CD8-positive, alpha-beta memory T cell (primary cell): ENCODE measurements around the gene CGB2. TPM values are rescaled to one million over a fixed set of nuclear protein-coding genes. Genes with fewer than 3 reads are reported as not detected.
A peak's percentile ranks its signal among the peaks of the same experiment; 100 is the strongest.

Experiments
- CTCF ChIA-PET: fragments of 350-600 bp; sonication (Branson Sonifier 250); formaldehyde crosslinking; loops from one replicate; lab custom pipeline; 2021; ENCODE audit warnings: antibody characterized with exemption; lab: Charles Lee
- POLR2A ChIA-PET: fragments of 350-600 bp; sonication (Branson Sonifier 250); formaldehyde crosslinking; loops from one replicate; lab custom pipeline; 2021; ENCODE audit warnings: antibody characterized with exemption; lab: Charles Lee
- DNase-seq, 5 donors: peaks; one replicate each; pipeline versions ENCODE4 v3.0.0 to v3.0.0-alpha.2; 2020 to 2022; ENCODE audit warnings: mixed read lengths in 1 of 5
- H3K27ac ChIP-seq: one replicate; pipeline ENCODE4 v1.7.0; 2013; ENCODE audit warnings: low read depth, mild to moderate bottlenecking, low read length, moderate library complexity
- H3K27me3 ChIP-seq: 2 replicates; pipeline ENCODE4 v1.7.0; 2013; ENCODE audit warnings: low read length, mild to moderate bottlenecking; ENCODE audit not compliant: insufficient read depth, poor library complexity, severe bottlenecking
- H3K36me3 ChIP-seq: 2 replicates; pipeline ENCODE4 v1.7.0; 2013; ENCODE audit warnings: mild to moderate bottlenecking, low read length, moderate library complexity; ENCODE audit not compliant: insufficient read depth
- H3K4me1 ChIP-seq: 2 replicates; pipeline ENCODE4 v1.7.0; 2013; ENCODE audit warnings: mild to moderate bottlenecking, low read length, moderate library complexity; ENCODE audit not compliant: insufficient read depth
- H3K4me3 ChIP-seq: 2 replicates; pipeline ENCODE4 v1.7.0; 2013; ENCODE audit warnings: mild to moderate bottlenecking, low read length
- H3K9me3 ChIP-seq: 2 replicates; pipeline ENCODE4 v1.7.0; 2013; ENCODE audit warnings: mild to moderate bottlenecking, low read length
- H3K27ac Mint-ChIP-seq, 8 donors: one replicate each; pipeline ENCODE4 v1.8.0; 2020 to 2021; ENCODE audit warnings: mixed read lengths in 8 of 8, mild to moderate bottlenecking in 6 of 8, inconsistent platforms in 3 of 8, moderate library complexity in 3 of 8
- H3K27me3 Mint-ChIP-seq, 2 donors: one replicate each; pipeline ENCODE4 v1.8.0; 2020 to 2021; ENCODE audit warnings: mixed read lengths in 2 of 2, mild to moderate bottlenecking in 1 of 2, moderate library complexity in 1 of 2
- H3K36me3 Mint-ChIP-seq, 3 donors: one replicate each; pipeline ENCODE4 v1.8.0; 2020 to 2021; ENCODE audit warnings: mixed read lengths in 3 of 3, inconsistent platforms in 1 of 3, mild to moderate bottlenecking in 1 of 3
- H3K4me1 Mint-ChIP-seq, 3 donors: one replicate each; pipeline ENCODE4 v1.8.0; 2020 to 2021; ENCODE audit warnings: mixed read lengths in 3 of 3, inconsistent platforms in 1 of 3, mild to moderate bottlenecking in 1 of 3
- H3K4me3 Mint-ChIP-seq, 7 donors: one replicate each; pipeline ENCODE4 v1.8.0; 2020 to 2021; ENCODE audit warnings: mixed read lengths in 7 of 7, mild to moderate bottlenecking in 6 of 7, moderate library complexity in 4 of 7, inconsistent platforms in 2 of 7
- H3K9me3 Mint-ChIP-seq, 5 donors: one replicate each; pipeline ENCODE4 v1.8.0; 2020 to 2022; ENCODE audit warnings: mixed read lengths in 5 of 5, mild to moderate bottlenecking in 3 of 5, moderate library complexity in 2 of 5, inconsistent platforms in 1 of 5
- polyA plus RNA-seq: library from polyadenylated mRNA; unstranded; fragments of 300-500 nt; fragmentation: Illumina TruSeq; gene quantifications from one replicate; pipeline ENCODE4 v1.2.3, GENCODE V29; 2021
- total RNA-seq, 2 experiments: library from RNA; stranded (reverse); gene quantifications; one replicate each; pipeline ENCODE4 v1.2.3, GENCODE V29; 2021

CGB2 gene
- total and polyA plus RNA-seq, 3 experiments from 2014 or later = not detected

- Mint-ChIP-seq H3K4me1 (peaks cover 6 to 13% (median 12%) of the 10 kb centered on the region in 3 donors), H3K4me3 (peak overlapping the region in 1 of 7 donors; percentile 19), H3K27me3 (peaks cover 15 to 20% of the 10 kb centered on the region in 2 donors), H3K27ac (peak overlapping the region in 1 of 8 donors; percentile 34), H3K9me3 (peaks cover 0 to 2% (median 0%) of the 10 kb centered on the region in 5 donors), H3K36me3 (peaks cover 0 to 3% (median 0%) of the 10 kb centered on the region in 3 donors)
- no peaks in the 10 kb centered on the region for H3K27me3 ChIP-seq
- H3K36me3 ChIP-seq = no peaks in the 10 kb centered on the region
- ChIA-PET POLR2A (no interaction called here), CTCF (no interaction called here)
- no peak for DNase-seq
- peaks cover 4% of the 10 kb centered on the region for H3K4me1 ChIP-seq
- no peak overlapping the region for H3K4me3 ChIP-seq
- no peaks in the 10 kb centered on the region for H3K9me3 ChIP-seq
- H3K27ac ChIP-seq = no peak overlapping the region
These were observed 48.7 kb downstream of the CGB2 start for GRCh38 chr19:49080392-49080791.

- Histone ChIP-seq H3K27me3 (no peaks in the 10 kb centered on the region), H3K4me1 (peaks cover 9% of the 10 kb centered on the region), H3K36me3 (no peaks in the 10 kb centered on the region), H3K9me3 (no peaks in the 10 kb centered on the region), H3K27ac (no peak overlapping the region), H3K4me3 (no peak overlapping the region)
- ChIA-PET CTCF (no interaction called here), POLR2A (interaction anchor here (0.7 kb wide), 1 partner anchor 66 kb away, joined by 7 read pairs; no protein-coding TSS in a partner anchor)
- Mint-ChIP-seq H3K27ac (no peak overlapping the region), H3K36me3 (peaks cover 0 to 11% (median 0%) of the 10 kb centered on the region in 3 donors), H3K9me3 (peaks cover 0 to 2% (median 0%) of the 10 kb centered on the region in 5 donors), H3K4me1 (peaks cover 11 to 18% (median 17%) of the 10 kb centered on the region in 3 donors), H3K27me3 (peaks cover 14 to 15% of the 10 kb centered on the region in 2 donors), H3K4me3 (peak overlapping the region in 1 of 7 donors; percentile 29)
- no peak for DNase-seq
These were observed 49.6 kb downstream of the CGB2 start for GRCh38 chr19:49081273-49081672.

Other genes with a start within 250 kb of the CGB2 start
- 10 to 100 TPM; 61.9 to 62.6 TPM for gene BCAT2, start 220.9 kb upstream of the CGB2 start, total RNA-seq
- 31.8 TPM for gene BCAT2, start 220.9 kb upstream of the CGB2 start, polyA plus RNA-seq
- under 1 TPM; 0.18 to 0.37 TPM for gene HSD17B14, start 195.4 kb upstream of the CGB2 start, total RNA-seq
- 1.1 TPM for gene HSD17B14, start 195.4 kb upstream of the CGB2 start, polyA plus RNA-seq
- 1 to 10 TPM; 2.5 to 4.1 TPM for gene PLEKHA4, start 163.3 kb upstream of the CGB2 start, total RNA-seq
- gene PLEKHA4, start 163.3 kb upstream of the CGB2 start, polyA plus RNA-seq = 2.7 TPM
- gene PPP1R15A, start 159.5 kb upstream of the CGB2 start, total RNA-seq = 10 to 100 TPM; 67.1 to 69.3 TPM
- gene PPP1R15A, start 159.5 kb upstream of the CGB2 start, polyA plus RNA-seq = 159 TPM
- not detected for gene TULP2, start 133.1 kb upstream of the CGB2 start, total RNA-seq
- not detected for gene TULP2, start 133.1 kb upstream of the CGB2 start, polyA plus RNA-seq
- 10 to 100 TPM; 86.8 to 93.3 TPM for gene NUCB1, start 131.6 kb upstream of the CGB2 start, total RNA-seq
- 147 TPM for gene NUCB1, start 131.6 kb upstream of the CGB2 start, polyA plus RNA-seq
- gene DHDH, start 98.2 kb upstream of the CGB2 start, total RNA-seq = under 1 TPM; 0.42 to 0.53 TPM
- 0.31 TPM for gene DHDH, start 98.2 kb upstream of the CGB2 start, polyA plus RNA-seq
- gene BAX, start 77.0 kb upstream of the CGB2 start, total RNA-seq = 100 to 1,000 TPM; 315 to 331 TPM
- gene BAX, start 77.0 kb upstream of the CGB2 start, polyA plus RNA-seq = 79.5 TPM
- 1,000 to 10,000 TPM; 1,478 to 1,489 TPM for gene FTL, start 66.6 kb upstream of the CGB2 start, total RNA-seq
- gene FTL, start 66.6 kb upstream of the CGB2 start, polyA plus RNA-seq = 4,521 TPM
- 10 to 100 TPM; 38.2 to 38.9 TPM for gene GYS1, start 38.6 kb upstream of the CGB2 start, total RNA-seq
- 31.5 TPM for gene GYS1, start 38.6 kb upstream of the CGB2 start, polyA plus RNA-seq
- gene RUVBL2, start 38.0 kb upstream of the CGB2 start, total RNA-seq = 100 to 1,000 TPM; 147 to 159 TPM
- 67.9 TPM for gene RUVBL2, start 38.0 kb upstream of the CGB2 start, polyA plus RNA-seq
- gene LHB, start 14.8 kb upstream of the CGB2 start, total RNA-seq = not detected
- not detected for gene LHB, start 14.8 kb upstream of the CGB2 start, polyA plus RNA-seq
- gene CGB3, start 7.6 kb upstream of the CGB2 start, total RNA-seq = not detected
- gene CGB3, start 7.6 kb upstream of the CGB2 start, polyA plus RNA-seq = not detected
- not detected for gene CGB1, start 5.0 kb downstream of the CGB2 start, total RNA-seq
- not detected for gene CGB1, start 5.0 kb downstream of the CGB2 start, polyA plus RNA-seq
- gene CGB5, start 12.0 kb downstream of the CGB2 start, total RNA-seq = not detected
- gene CGB5, start 12.0 kb downstream of the CGB2 start, polyA plus RNA-seq = not detected
- gene CGB8, start 17.2 kb downstream of the CGB2 start, total RNA-seq = not detected
- not detected for gene CGB8, start 17.2 kb downstream of the CGB2 start, polyA plus RNA-seq
- gene CGB7, start 25.9 kb downstream of the CGB2 start, total RNA-seq = not detected
- gene CGB7, start 25.9 kb downstream of the CGB2 start, polyA plus RNA-seq = not detected
- not detected for gene NTF4, start 32.9 kb downstream of the CGB2 start, total RNA-seq
- gene NTF4, start 32.9 kb downstream of the CGB2 start, polyA plus RNA-seq = not detected
- not detected for gene KCNA7, start 40.8 kb downstream of the CGB2 start, total RNA-seq
- not detected for gene KCNA7, start 40.8 kb downstream of the CGB2 start, polyA plus RNA-seq
- gene SNRNP70, start 53.6 kb downstream of the CGB2 start, total RNA-seq = 100 to 1,000 TPM; 210 to 221 TPM
- 66.2 TPM for gene SNRNP70, start 53.6 kb downstream of the CGB2 start, polyA plus RNA-seq
- gene LIN7B, start 82.5 kb downstream of the CGB2 start, total RNA-seq = 1 to 10 TPM; 4.0 to 5.1 TPM
- gene LIN7B, start 82.5 kb downstream of the CGB2 start, polyA plus RNA-seq = 8.1 TPM
- 1 to 10 TPM; 1.4 to 2.5 TPM for gene C19orf73, start 87.3 kb downstream of the CGB2 start, total RNA-seq
- 3.1 TPM for gene C19orf73, start 87.3 kb downstream of the CGB2 start, polyA plus RNA-seq
- 1 to 10 TPM; 3.2 to 3.3 TPM for gene PPFIA3, start 87.7 kb downstream of the CGB2 start, total RNA-seq
- 0.56 TPM for gene PPFIA3, start 87.7 kb downstream of the CGB2 start, polyA plus RNA-seq
- gene HRC, start 123.5 kb downstream of the CGB2 start, total RNA-seq = not detected
- gene HRC, start 123.5 kb downstream of the CGB2 start, polyA plus RNA-seq = not detected
- not detected for gene TRPM4, start 125.9 kb downstream of the CGB2 start, total RNA-seq
- gene TRPM4, start 125.9 kb downstream of the CGB2 start, polyA plus RNA-seq = not detected